ENCODE data around the gene CDC5L. TPM values are rescaled to one million over a fixed set of nuclear protein-coding genes. Genes with fewer than 3 reads are reported as not detected.
A peak's percentile ranks its signal among the peaks of the same experiment; 100 is the strongest.

CDC5L gene
- total RNA-seq, 4 donors from 2014 or later: 17.8 to 24.7 (median 20.8) TPM

DNA sequence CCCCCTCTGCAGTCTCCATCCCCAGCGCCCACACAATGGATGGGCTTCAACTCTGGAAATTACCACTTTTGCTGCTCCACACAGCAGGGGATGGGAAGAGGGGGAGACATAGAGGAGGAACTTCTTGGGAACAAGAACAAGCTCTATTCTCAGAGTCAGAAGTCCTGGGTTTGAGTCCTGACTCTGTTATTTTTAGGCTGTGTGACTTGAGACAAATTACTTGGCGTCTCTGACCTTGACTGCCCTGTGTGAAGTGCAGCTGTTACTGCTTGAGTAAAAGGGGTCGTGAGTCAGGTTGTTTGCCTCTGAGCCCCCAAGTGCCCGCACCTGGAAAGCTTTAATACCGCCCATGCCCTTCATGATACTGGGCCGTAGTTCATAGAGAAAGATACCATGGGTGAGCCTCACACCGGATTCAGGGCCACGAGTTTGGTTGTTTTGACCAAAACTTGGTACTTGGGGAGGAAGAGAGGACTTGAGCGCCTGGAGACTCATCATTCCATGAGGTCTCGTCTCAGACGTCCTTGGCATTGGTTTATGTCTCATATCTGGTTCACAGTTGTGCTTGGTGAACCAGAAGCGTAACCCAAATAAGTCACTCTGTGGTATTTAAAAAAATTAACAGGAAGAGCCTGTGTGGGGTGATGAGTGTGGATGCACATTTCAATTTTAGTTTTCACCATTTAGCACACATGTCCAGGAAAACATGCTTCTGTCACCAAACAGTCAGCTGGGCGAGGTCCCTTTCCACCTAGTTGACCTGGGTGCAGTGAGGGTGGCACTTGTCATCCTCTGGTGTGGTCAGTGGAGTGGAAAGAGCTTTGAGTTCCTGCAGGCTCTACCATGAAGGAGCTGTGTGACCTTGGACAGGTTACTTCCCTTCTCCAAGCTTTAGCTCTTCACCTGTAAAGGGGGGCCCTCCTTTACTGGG, 75.6 kb downstream of the CDC5L start:
- peaks cover 24 to 26% of the 10 kb centered on the region in 2 donors for H3K4me1 ChIP-seq
- no peaks in the 10 kb centered on the region for H3K27me3 ChIP-seq
- 83 to 92% methylated on average over 13 of the region's 13 CpGs for WGBS, 2 donors
- H3K27ac ChIP-seq: peak overlapping the region; percentile 36 to 84 (median 64)
- no peaks in the 10 kb centered on the region for H3K36me3 ChIP-seq
- intact Hi-C loops (cut with DNase I): no loop called here
- no peak for TF ChIP-seq POLR2A (IDR thresholded peaks at IDR 0.05)
- TF ChIP-seq, protein P1, sequence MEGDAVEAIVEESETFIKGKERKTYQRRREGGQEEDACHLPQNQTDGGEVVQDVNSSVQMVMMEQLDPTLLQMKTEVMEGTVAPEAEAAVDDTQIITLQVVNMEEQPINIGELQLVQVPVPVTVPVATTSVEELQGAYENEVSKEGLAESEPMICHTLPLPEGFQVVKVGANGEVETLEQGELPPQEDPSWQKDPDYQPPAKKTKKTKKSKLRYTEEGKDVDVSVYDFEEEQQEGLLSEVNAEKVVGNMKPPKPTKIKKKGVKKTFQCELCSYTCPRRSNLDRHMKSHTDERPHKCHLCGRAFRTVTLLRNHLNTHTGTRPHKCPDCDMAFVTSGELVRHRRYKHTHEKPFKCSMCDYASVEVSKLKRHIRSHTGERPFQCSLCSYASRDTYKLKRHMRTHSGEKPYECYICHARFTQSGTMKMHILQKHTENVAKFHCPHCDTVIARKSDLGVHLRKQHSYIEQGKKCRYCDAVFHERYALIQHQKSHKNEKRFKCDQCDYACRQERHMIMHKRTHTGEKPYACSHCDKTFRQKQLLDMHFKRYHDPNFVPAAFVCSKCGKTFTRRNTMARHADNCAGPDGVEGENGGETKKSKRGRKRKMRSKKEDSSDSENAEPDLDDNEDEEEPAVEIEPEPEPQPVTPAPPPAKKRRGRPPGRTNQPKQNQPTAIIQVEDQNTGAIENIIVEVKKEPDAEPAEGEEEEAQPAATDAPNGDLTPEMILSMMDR (IDR thresholded peaks at IDR 0.05): no peak
- no peak overlapping the region for H3K4me3 ChIP-seq (replicated peaks in 1 of 3)
- no peaks in the 10 kb centered on the region for H3K9me3 ChIP-seq
- peak; percentile 64 to 75 for DNase-seq

DNA sequence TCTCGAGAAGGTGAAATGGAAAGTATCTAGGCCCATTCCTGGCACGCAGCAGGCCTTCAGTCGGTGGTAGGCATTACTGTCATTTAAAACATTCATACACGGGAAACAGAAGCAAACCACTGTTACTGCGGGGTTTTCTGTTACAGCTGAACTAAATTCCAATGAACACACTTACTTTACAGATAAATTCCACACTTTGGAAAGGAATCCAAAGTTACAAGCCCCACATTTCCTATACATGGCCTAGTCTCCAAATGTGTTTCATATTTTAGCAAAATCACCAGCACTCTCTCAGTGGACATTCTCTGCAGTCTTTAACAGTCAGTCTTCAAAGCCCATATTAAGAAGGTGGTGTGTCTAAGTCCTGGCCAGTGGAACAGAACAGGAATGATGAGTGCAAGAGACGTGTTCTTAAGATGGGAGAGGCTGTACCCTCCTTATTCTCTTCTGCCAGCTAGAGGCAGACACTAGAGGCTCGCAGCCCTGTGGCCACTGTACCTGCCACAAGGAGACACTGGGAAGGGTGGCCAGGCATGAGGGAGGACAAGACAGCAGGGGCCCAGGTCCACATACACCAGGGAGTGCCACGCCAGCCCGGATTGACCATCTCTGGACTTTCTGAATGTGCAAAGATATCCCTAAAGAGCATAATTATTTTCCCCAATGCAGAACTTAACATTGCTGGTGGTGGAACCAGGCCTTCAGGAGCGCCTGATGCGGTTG, 76.4 kb downstream of the CDC5L start:
- no peak for DNase-seq
- H3K27me3 ChIP-seq: no peaks in the 10 kb centered on the region
- intact Hi-C loops (cut with DNase I): no loop called here
- 70 to 71% methylated on average over 11 of the region's 11 CpGs for WGBS, 2 donors
- no peaks in the 10 kb centered on the region for H3K9me3 ChIP-seq
- H3K4me1 ChIP-seq: peaks cover 24 to 26% of the 10 kb centered on the region in 2 donors
- peak overlapping the region; percentile 36 to 84 (median 64) for H3K27ac ChIP-seq
- no peak overlapping the region for H3K4me3 ChIP-seq (replicated peaks in 1 of 3)
- no peaks in the 10 kb centered on the region for H3K36me3 ChIP-seq
- TF ChIP-seq, protein P1 (IDR thresholded peaks at IDR 0.05): no peak
- TF ChIP-seq POLR2A (IDR thresholded peaks at IDR 0.05): no peak

DNA sequence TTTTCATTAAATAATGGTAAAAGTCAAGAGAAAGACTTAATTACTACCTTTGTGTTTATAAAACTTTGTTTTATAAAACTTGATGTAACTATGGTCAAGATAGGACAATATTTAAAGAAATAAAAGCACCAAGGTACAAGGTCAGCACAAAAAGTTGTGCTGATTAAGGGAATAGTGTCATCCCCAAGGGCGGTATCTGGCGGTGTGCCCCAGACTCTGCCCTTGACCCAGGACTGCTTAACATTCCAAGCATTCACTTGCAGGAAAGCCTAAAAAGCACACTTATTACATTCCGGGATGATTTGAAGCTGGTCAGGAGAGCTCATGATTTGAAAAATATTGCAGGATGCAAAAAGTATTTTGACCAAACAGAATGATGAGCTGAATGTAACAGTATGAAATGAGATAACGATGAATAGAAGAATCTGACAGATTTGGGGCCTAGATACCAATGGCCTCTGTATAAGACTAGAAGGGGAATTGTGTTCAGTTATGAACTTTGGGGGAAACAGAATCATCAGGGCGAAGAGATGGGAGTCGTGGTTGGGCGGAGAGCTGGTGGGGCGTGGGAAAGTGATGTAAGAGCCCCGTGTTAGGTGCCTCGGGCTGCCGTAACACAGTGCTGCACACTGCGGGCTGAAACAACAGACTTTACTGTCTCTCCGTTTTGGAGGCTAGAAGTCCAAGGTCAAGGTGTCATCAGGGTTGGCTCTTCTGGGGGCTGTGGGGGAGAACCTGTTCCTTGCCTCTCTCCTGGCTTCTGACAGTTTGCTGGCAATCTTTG, 77.2 kb downstream of the CDC5L start:
- H3K36me3 ChIP-seq: no peaks in the 10 kb centered on the region
- DNase-seq: peak; percentile 92 to 95
- H3K27ac ChIP-seq: peak overlapping the region; percentile 46 to 84 (median 64)
- intact Hi-C loops (cut with DNase I): no loop called here
- no peaks in the 10 kb centered on the region for H3K9me3 ChIP-seq
- peaks cover 26 to 27% of the 10 kb centered on the region in 2 donors for H3K4me1 ChIP-seq
- H3K27me3 ChIP-seq: no peaks in the 10 kb centered on the region
- no peak overlapping the region for H3K4me3 ChIP-seq (replicated peaks in 1 of 3)
- TF ChIP-seq, protein P1 (IDR thresholded peaks at IDR 0.05): no peak
- TF ChIP-seq POLR2A (IDR thresholded peaks at IDR 0.05): no peak
- WGBS, 2 donors: 53 to 58% methylated on average over 13 of the region's 13 CpGs

DNA sequence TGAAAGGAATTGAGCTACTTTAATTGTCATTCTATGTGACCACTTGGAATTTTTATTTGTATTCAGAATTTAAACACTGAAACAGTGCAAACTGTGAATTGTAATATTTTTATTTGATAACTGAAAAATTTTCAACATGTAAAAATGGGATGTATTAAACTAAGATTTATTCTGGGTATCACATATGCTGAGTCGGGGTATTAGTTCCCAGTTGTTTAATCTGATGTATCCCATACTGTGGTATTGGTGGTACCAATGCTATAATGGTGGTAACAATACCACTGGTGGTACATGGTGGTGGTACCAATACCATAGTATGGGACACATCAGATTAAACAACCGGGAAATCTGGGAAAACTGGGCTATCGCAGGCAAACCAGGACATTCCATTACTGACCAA, 79.4 kb downstream of the CDC5L start:
- intact Hi-C loops (cut with DNase I): no loop called here
- TF ChIP-seq, protein P1 (IDR thresholded peaks at IDR 0.05): no peak
- TF ChIP-seq POLR2A (IDR thresholded peaks at IDR 0.05): no peak
- Histone ChIP-seq H3K27me3 (no peaks in the 10 kb centered on the region), H3K4me3 (replicated peaks in 1 of 3) (no peak overlapping the region), H3K27ac (no peak overlapping the region), H3K4me1 (peaks cover 31 to 32% of the 10 kb centered on the region in 2 donors), H3K9me3 (no peaks in the 10 kb centered on the region), H3K36me3 (no peaks in the 10 kb centered on the region)
- 92 to 98% methylated on average over 3 of the region's 3 CpGs for WGBS, 2 donors
- DNase-seq: no peak

All from thyroid gland (tissue), 4 donors.